Hematopoietic multipotent progenitor cell treated with erythropoietin and hydrocortisone succinate and interleukin-3 and kit ligand, for 15 days (in vitro differentiated cells): ENCODE data around the gene BSPRY.
"Not testable (repeated sequence)": the region's sequence is repeated elsewhere in the genome, so short reads cannot be mapped to it uniquely, and the experiment has no call there.

Experiments
- DNase-seq: peaks from one replicate; pipeline ENCODE4 v3.0.0-alpha.2; 2015; ENCODE audit warnings: low spot score

BSPRY gene

GRCh38 chr9:113395000-113395861 is 45.9 kb downstream of the BSPRY start:
- peak; percentile 17 for DNase-seq

- peak; percentile 94 for DNase-seq
These were observed 47.9 kb downstream of the BSPRY start for GRCh38 chr9:113397203-113397631.

- peak; percentile 22 for DNase-seq
These were observed 49.5 kb downstream of the BSPRY start for GRCh38 chr9:113398796-113399195.

- DNase-seq, result peak; percentile 31
These were observed 50.4 kb downstream of the BSPRY start for GRCh38 chr9:113399646-113400200.

GRCh38 chr9:113401027-113401792 is 51.9 kb downstream of the BSPRY start, which contains the start of gene ALAD:
TSS of gene ALAD (minus strand) at chr9:113401284. CDS start at chr9:113393559, 7,725 bp downstream.
- peak; percentile 100 for DNase-seq

- DNase-seq, result no peak
These were observed 54.3 kb downstream of the BSPRY start for GRCh38 chr9:113403646-113404045.

- DNase-seq, result not testable (repeated sequence)
These were observed 57.0 kb downstream of the BSPRY start for GRCh38 chr9:113406353-113406752.

- DNase-seq, result peak; percentile 79
These were observed 57.7 kb downstream of the BSPRY start for GRCh38 chr9:113406873-113407511.

- DNase-seq, result no peak
These were observed 60.1 kb downstream of the BSPRY start for GRCh38 chr9:113409481-113409880.

GRCh38 chr9:113409883-113410206 is 60.5 kb downstream of the BSPRY start:
- no peak for DNase-seq

GRCh38 chr9:113410207-113410864 is 61.0 kb downstream of the BSPRY start, which contains the start of the genes C9orf43 and POLE3:
TSS of gene C9orf43 (plus strand) at chr9:113410747. CDS start at chr9:113413494, 2,747 bp downstream.
TSS of gene POLE3 (minus strand) at chr9:113410675. CDS start at chr9:113410293, 382 bp downstream.
- peak; percentile 95 for DNase-seq

- no peak for DNase-seq
These were observed 66.9 kb downstream of the BSPRY start for GRCh38 chr9:113416149-113416721.

GRCh38 chr9:113417370-113417769 is 68.0 kb downstream of the BSPRY start:
- DNase-seq, result peak; percentile 40
